AG10803 (cell line): ENCODE data around the gene DEF6.
A peak's percentile ranks its signal among the peaks of the same experiment; 100 is the strongest.

Experiments used
- DNase-seq: peaks from one replicate; pipeline ENCODE4 v3.0.0; 2010; ENCODE audit warnings: low read depth
- H3K4me3 ChIP-seq: 2 replicates; pipeline ENCODE4 v1.5.1; 2011; ENCODE audit warnings: mild to moderate bottlenecking, low read length, control low read depth
- TF ChIP-seq, protein P1 (sequence below): conservative IDR thresholded peaks from 2 replicates; pipeline ENCODE4 v1.5.1; 2011; ENCODE audit warnings: mild to moderate bottlenecking, low read length, control low read depth, inconsistent platforms

The DEF6 gene

DNA sequence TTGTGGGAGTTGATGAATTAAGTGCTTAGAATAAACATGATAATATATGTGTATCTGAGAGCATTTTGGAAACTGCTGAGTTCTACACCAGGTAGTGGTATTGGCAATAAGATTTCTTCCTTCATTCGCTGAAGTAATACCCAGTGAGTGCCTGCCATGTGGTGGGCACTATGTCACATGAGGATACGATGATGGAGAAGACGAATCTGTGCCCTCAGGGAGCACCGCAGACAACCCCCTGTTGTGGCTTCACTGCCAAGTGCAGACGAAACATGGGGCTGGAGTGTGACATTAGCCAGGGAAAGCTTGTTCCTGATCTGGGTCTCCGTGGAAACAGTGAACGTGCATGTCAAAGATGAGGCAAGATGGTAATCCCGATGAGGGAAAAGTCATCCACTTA is 30.2 kb upstream of the DEF6 start:
- TF ChIP-seq, protein P1, sequence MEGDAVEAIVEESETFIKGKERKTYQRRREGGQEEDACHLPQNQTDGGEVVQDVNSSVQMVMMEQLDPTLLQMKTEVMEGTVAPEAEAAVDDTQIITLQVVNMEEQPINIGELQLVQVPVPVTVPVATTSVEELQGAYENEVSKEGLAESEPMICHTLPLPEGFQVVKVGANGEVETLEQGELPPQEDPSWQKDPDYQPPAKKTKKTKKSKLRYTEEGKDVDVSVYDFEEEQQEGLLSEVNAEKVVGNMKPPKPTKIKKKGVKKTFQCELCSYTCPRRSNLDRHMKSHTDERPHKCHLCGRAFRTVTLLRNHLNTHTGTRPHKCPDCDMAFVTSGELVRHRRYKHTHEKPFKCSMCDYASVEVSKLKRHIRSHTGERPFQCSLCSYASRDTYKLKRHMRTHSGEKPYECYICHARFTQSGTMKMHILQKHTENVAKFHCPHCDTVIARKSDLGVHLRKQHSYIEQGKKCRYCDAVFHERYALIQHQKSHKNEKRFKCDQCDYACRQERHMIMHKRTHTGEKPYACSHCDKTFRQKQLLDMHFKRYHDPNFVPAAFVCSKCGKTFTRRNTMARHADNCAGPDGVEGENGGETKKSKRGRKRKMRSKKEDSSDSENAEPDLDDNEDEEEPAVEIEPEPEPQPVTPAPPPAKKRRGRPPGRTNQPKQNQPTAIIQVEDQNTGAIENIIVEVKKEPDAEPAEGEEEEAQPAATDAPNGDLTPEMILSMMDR = no peak
- DNase-seq = no peak
- H3K4me3 ChIP-seq = no peak overlapping the region

DNA sequence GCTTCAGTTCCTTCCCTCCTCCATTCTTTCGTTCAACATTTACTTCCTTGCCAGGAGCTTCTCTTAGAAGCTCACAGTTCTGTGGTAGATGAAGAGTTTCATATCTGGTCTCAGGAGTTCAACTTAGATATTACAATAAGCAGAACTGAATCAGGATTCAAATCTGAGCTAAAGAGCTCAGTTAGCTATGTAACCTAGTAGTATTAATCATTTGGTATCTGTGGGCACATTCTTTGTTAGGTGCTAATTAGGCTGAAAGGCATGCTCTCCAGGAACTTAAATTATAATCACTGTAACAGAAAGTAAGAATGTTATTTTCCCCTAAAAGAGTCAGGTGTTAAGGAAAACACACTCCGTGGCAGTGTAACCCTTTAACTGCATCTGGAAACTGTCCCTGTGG is 29.7 kb upstream of the DEF6 start:
- H3K4me3 ChIP-seq = no peak overlapping the region
- DNase-seq = no peak
- TF ChIP-seq, protein P1 = no peak

DNA sequence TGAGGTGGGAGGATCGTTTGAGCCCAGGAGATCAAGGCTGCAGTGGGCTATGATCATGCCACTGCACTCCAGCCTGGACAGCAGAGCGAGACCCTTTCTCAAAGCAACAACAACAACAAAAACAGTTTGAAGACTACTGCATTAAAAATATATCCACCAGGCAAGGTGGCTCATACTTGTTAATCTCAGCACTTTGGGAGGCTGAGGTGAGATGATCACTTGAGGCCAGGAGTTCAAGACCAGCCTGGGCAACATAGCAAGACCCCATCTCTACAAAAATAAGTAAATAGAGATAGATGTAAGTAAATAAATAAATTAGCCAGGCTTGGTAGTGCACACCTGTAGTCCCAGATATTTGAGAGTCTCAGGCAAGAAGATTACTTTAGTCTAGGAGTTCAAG is 25.6 kb upstream of the DEF6 start:
- TF ChIP-seq, protein P1 = no peak
- no peak for DNase-seq
- no peak overlapping the region for H3K4me3 ChIP-seq

DNA sequence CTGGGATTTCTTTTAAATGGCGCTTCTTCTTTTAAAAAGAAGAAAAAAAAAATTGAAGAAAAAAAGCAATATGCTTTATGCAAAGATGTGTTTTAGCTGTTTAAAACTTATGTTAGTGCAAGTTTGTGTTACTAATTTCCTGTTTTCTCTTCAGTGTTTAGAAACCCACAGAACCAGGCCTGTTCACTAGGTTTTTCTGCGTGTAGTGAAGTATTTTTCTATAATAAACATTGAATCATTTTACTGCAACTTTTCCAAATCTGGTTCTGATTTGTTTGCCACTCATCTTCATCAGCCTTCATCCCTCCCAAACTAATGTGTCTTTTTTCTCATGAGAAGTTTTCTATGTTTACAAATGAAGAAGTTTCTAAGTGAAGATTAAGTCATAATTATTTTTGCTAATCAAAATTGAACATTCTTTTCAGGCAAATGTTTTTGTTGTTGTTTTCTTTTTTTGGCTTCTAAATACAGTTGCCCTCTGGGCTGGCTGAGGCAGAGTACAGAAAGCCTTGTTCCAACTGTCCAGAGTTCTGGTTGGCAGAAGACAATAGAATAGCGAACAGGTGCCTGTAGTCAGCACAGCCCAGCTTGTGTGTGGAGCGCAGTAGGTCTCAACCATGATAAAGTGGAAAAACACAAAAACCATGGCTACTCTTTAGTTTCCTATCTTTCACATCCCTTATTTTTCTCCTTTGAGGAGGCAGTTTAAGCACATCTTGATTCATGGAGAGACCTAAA is 23.6 kb upstream of the DEF6 start:
- TF ChIP-seq, protein P1 = no peak
- H3K4me3 ChIP-seq = no peak overlapping the region
- peak; percentile 25 for DNase-seq

DNA sequence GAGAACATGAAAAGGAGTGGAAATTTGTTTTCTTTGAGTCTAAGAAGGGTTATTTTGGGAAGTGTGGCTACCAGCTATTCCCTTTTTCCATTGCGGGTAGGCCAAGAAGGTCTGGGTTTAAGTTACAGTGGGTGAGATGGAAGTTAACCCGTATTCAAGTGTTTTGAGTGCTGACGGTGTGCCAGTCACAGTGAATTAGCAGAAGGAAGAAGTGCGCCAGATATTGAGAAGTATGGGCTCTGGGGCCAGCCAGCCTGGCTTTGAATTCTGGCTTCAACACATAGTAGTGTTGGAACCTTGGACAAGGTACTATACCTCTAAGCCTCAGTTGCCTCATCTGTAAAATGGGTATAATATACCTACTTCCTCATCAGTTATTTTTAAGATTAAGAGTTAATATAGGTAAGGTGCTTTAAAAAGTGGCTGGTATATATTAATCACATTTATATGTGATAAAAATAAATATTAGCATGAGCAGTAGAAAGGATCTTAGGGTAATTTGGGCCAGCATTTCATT is 21.8 kb upstream of the DEF6 start:
- TF ChIP-seq, protein P1 = no peak
- no peak overlapping the region for H3K4me3 ChIP-seq
- no peak for DNase-seq

DNA sequence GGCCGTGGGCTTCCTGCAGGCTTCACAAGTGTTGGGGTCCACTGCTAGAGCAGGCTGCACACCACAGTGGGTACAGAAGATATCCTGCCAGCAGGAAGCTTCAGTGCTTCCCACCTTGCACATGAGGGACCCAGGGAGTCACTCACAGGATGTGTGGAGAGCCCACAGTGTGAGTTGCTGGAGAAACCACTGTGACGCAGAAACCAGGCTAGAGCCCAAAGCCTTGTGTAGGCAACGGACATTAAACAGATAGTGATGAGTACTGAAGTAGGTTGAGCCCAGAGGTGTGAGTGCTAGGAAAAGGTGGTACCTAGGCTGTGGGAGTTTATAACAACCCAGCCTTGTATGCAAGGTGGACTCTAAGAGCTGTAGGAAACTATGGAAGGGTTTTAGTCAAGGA is 18.9 kb upstream of the DEF6 start:
- TF ChIP-seq, protein P1 = no peak
- DNase-seq = no peak
- H3K4me3 ChIP-seq = no peak overlapping the region

DNA sequence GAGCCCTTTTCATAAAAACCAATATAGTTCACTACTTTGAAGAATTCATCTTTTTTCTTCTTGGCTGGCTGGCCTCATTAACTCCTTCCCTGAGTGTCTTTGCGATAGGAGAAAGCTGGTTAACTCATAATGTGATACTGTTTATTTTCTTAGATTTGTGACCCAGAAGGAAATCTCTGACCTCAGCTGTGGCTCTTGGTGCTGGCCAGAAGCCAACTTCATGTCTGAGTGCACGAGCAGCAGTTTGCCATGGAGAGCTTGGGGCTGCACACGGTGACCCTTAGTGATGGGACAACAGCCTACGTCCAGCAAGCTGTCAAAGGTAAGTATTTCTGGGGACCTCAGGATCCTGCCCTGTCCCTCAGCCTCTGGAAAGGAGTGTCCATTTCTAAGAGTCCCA is 16.7 kb upstream of the DEF6 start:
- TF ChIP-seq, protein P1 = no peak
- H3K4me3 ChIP-seq = no peak overlapping the region
- no peak for DNase-seq
